HK-2 (cell line): ENCODE data around the gene STXBP5.

Experiments used
- DNase-seq: peaks from one replicate; pipeline ENCODE4 v3.0.0-alpha.2; 2018; ENCODE audit not compliant: unreplicated experiment

STXBP5 gene

GRCh38 chr6:147437615-147438014 lies 233.4 kb downstream of the STXBP5 start:
- DNase-seq, result no peak

- no peak for DNase-seq
These were observed 234.7 kb downstream of the STXBP5 start for GRCh38 chr6:147438758-147439528.
